ENCODE measurements around the gene DHPS. TPM values are rescaled to one million over a fixed set of nuclear protein-coding genes. Genes with fewer than 3 reads are reported as not detected.

Gene DHPS
- total RNA-seq, 1 experiment from 2014 or later, result 150 TPM

DNA sequence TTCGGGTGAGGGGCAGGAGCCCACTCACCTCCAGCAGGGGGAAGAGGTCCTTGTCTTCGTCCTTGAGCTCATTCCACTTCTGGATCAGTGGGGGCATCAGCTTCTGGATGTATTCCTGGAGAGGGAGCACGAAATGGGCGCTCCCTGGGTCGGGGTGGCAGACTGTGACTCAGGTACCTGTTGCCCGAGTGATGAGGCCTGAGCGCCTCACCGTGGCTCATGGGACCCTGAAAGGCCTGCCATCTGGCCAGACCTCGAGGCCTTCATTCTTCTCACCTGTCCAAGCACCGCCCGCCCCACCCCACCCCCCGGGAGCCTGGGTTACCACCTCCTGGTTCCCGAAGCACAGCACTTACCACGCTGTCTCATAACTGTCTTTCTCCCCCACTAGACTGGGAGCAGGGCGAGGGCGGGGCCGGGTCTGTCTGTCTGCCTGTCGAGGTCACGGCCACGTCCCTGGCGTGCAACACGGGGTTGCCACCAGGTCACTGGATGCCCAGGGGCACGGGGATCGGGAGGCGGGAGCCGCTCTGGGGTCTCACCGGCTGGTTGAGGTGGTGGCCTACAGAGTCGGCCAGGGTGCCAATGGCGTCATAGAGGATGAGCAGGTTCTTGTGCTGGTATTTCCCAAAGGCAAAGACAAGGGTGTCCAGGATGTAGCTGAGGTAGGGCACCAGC is 24.1 kb upstream of the DHPS start:
- no peaks in the 10 kb centered on the region for H3K27me3 ChIP-seq (ENCODE audit: low read length)
- H4K20me1 ChIP-seq (ENCODE audit: low read length), result no peaks in the 10 kb centered on the region
- no peak overlapping the region for H3K4me2 ChIP-seq (ENCODE audit: low read length)
- TF ChIP-seq EZH2 (IDR thresholded peaks at IDR 0.05; ENCODE audit: low read length, unreplicated experiment) (no peak), EZH2phosphoT487 (IDR thresholded peaks at IDR 0.05; ENCODE audit: borderline replicate concordance, low read length) (no peak)
- TF ChIP-seq, protein P1, sequence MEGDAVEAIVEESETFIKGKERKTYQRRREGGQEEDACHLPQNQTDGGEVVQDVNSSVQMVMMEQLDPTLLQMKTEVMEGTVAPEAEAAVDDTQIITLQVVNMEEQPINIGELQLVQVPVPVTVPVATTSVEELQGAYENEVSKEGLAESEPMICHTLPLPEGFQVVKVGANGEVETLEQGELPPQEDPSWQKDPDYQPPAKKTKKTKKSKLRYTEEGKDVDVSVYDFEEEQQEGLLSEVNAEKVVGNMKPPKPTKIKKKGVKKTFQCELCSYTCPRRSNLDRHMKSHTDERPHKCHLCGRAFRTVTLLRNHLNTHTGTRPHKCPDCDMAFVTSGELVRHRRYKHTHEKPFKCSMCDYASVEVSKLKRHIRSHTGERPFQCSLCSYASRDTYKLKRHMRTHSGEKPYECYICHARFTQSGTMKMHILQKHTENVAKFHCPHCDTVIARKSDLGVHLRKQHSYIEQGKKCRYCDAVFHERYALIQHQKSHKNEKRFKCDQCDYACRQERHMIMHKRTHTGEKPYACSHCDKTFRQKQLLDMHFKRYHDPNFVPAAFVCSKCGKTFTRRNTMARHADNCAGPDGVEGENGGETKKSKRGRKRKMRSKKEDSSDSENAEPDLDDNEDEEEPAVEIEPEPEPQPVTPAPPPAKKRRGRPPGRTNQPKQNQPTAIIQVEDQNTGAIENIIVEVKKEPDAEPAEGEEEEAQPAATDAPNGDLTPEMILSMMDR (conservative IDR thresholded peaks at IDR 0.05; ENCODE audit: low read depth, low read length), result no peak
- H3K36me3 ChIP-seq (ENCODE audit: low read depth, low read length), result peaks cover 77% of the 10 kb centered on the region
- no peaks in the 10 kb centered on the region for H3K9me2 ChIP-seq (replicated peaks; ENCODE audit: low read length)
- no peaks in the 10 kb centered on the region for H3K79me2 ChIP-seq (ENCODE audit: low read length)
- ATAC-seq, result no peak
- H3K27ac ChIP-seq (ENCODE audit: low read length), result no peak overlapping the region
- no TSS peak for BruUV-seq (replicated peaks)
- intact Hi-C loops (cut with micrococcal nuclease), result no loop called here
- H3F3A ChIP-seq (ENCODE audit: low read length, unreplicated experiment), result no peaks in the 10 kb centered on the region
- DNase-seq, result no peak
- no peak overlapping the region for H3K9ac ChIP-seq (ENCODE audit: low read length)
- H3K9me3 ChIP-seq (ENCODE audit: low read length), result no peaks in the 10 kb centered on the region
- POLR2A ChIA-PET (ENCODE audit: unreplicated experiment), result no interaction called here
- H2AFZ ChIP-seq (ENCODE audit: low read length), result no peak overlapping the region
- H3K4me3 ChIP-seq (ENCODE audit: low read length), result no peak overlapping the region
- H3K4me1 ChIP-seq (ENCODE audit: insufficient read depth, low read length), result no peaks in the 10 kb centered on the region
- CTCF ChIA-PET, result no interaction called here

DNA sequence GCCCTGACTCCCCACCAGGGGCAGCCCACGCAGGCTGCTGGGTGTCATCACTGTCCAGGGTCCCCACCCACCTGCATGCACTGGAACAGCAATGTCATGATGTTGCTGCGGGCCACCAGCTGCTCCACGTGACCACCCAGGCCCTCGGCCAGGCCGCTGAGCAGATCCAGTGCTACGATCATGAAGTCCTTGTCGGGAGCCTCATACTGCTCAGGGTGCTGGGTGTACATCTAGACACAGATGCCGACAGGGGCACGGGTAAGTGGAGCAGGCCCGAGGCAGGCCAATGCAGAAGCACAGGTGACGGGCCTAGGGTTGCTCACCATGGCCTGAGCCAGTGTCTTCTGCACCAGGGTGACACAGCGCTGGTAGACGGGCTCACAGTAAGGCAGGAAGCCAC is 23.5 kb upstream of the DHPS start:
- POLR2A ChIA-PET (ENCODE audit: unreplicated experiment), result no interaction called here
- H3K9me3 ChIP-seq (ENCODE audit: low read length), result no peaks in the 10 kb centered on the region
- TF ChIP-seq, protein P1 (conservative IDR thresholded peaks at IDR 0.05; ENCODE audit: low read depth, low read length), result no peak
- TF ChIP-seq EZH2phosphoT487 (IDR thresholded peaks at IDR 0.05; ENCODE audit: borderline replicate concordance, low read length) (no peak), EZH2 (IDR thresholded peaks at IDR 0.05; ENCODE audit: low read length, unreplicated experiment) (no peak)
- DNase-seq, result no peak
- no peak overlapping the region for H3K9ac ChIP-seq (ENCODE audit: low read length)
- no peak overlapping the region for H3K4me2 ChIP-seq (ENCODE audit: low read length)
- no peak overlapping the region for H3K27ac ChIP-seq (ENCODE audit: low read length)
- intact Hi-C loops (cut with micrococcal nuclease), result no loop called here
- peaks cover 75% of the 10 kb centered on the region for H3K36me3 ChIP-seq (ENCODE audit: low read depth, low read length)
- no TSS peak for BruUV-seq (replicated peaks)
- H3K4me1 ChIP-seq (ENCODE audit: insufficient read depth, low read length), result no peaks in the 10 kb centered on the region
- no peaks in the 10 kb centered on the region for H3K79me2 ChIP-seq (ENCODE audit: low read length)
- H3F3A ChIP-seq (ENCODE audit: low read length, unreplicated experiment), result no peaks in the 10 kb centered on the region
- H3K9me2 ChIP-seq (replicated peaks; ENCODE audit: low read length), result no peaks in the 10 kb centered on the region
- no peaks in the 10 kb centered on the region for H4K20me1 ChIP-seq (ENCODE audit: low read length)
- no peak for ATAC-seq
- CTCF ChIA-PET, result no interaction called here
- H3K4me3 ChIP-seq (ENCODE audit: low read length), result no peak overlapping the region
- H2AFZ ChIP-seq (ENCODE audit: low read length), result no peak overlapping the region
- no peaks in the 10 kb centered on the region for H3K27me3 ChIP-seq (ENCODE audit: low read length)

DNA sequence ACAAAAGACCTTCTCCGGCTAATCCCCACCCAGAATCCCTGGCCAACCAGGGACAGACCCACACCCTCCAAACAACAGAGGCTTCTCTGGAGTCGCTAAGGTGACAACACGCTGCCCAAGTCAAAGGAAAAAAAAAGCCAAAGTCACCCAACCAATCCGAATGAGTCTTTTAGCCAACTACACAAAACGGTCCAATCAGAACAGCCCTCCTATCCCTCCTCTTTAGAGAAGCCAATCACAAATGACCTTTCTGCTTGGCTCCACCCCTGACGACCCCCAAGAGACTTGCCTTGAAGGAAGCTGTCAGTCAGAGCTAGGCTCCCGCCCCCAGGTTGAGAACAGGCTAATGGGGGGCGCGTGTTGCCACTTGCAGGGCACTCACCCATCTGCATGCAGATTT is 21.4 kb upstream of the DHPS start:
- H3K9me2 ChIP-seq (replicated peaks; ENCODE audit: low read length), result no peaks in the 10 kb centered on the region
- ChIA-PET POLR2A (ENCODE audit: unreplicated experiment) (no interaction called here), CTCF (no interaction called here)
- no peak overlapping the region for H3K27ac ChIP-seq (ENCODE audit: low read length)
- DNase-seq, result peak; percentile 52
- no peaks in the 10 kb centered on the region for H4K20me1 ChIP-seq (ENCODE audit: low read length)
- no peak overlapping the region for H3K4me3 ChIP-seq (ENCODE audit: low read length)
- H2AFZ ChIP-seq (ENCODE audit: low read length), result no peak overlapping the region
- no peaks in the 10 kb centered on the region for H3K27me3 ChIP-seq (ENCODE audit: low read length)
- no peaks in the 10 kb centered on the region for H3K9me3 ChIP-seq (ENCODE audit: low read length)
- TF ChIP-seq EZH2 (IDR thresholded peaks at IDR 0.05; ENCODE audit: low read length, unreplicated experiment), result no peak
- TF ChIP-seq, protein P1 (conservative IDR thresholded peaks at IDR 0.05; ENCODE audit: low read depth, low read length), result no peak
- no peak for TF ChIP-seq EZH2phosphoT487 (IDR thresholded peaks at IDR 0.05; ENCODE audit: borderline replicate concordance, low read length)
- no peak overlapping the region for H3K9ac ChIP-seq (ENCODE audit: low read length)
- H3K79me2 ChIP-seq (ENCODE audit: low read length), result no peaks in the 10 kb centered on the region
- no peaks in the 10 kb centered on the region for H3F3A ChIP-seq (ENCODE audit: low read length, unreplicated experiment)
- peaks cover 69% of the 10 kb centered on the region for H3K36me3 ChIP-seq (ENCODE audit: low read depth, low read length)
- H3K4me2 ChIP-seq (ENCODE audit: low read length), result no peak overlapping the region
- BruUV-seq (replicated peaks), result no TSS peak
- H3K4me1 ChIP-seq (ENCODE audit: insufficient read depth, low read length), result no peaks in the 10 kb centered on the region
- intact Hi-C loops (cut with micrococcal nuclease), result no loop called here
- ATAC-seq, result peak; percentile 25; the same call in 1 of the 2 replicates
